COLO829 (cell line): ENCODE results near the gene OR6C2.
"Not testable (repeated sequence)": the region's sequence is repeated elsewhere in the genome, so short reads cannot be mapped to it uniquely, and the experiment has no call there.

Experiments used
- DNase-seq: peaks from one replicate; pipeline ENCODE4 v3.0.0; 2012; ENCODE audit warnings: low spot score

The OR6C2 gene

DNA sequence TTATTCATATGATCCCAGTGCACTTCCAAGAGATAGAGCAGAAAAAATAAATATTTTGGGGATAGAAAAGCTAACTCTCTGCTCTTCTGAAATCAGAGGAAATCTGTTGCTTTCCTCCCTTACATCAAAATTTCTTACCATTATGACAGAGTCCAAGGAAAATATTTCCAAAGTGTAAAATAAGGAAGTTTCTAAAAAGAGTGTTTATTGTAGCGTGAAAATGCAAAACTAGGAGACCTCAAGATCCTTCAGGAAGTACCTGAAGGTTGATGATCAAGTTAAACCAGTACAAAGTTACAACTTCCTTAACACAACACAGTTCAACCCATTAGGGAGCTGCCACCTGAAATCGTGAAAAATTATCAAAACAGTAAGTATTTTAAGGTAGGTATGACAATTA, at the start of gene OR6C2:
Gene OR6C2, plus strand, starts transcription at position 301 of the 400 bp plus-strand sequence. CDS start 8,138 bp downstream, outside the sequence.
- DNase-seq = no peak

DNA sequence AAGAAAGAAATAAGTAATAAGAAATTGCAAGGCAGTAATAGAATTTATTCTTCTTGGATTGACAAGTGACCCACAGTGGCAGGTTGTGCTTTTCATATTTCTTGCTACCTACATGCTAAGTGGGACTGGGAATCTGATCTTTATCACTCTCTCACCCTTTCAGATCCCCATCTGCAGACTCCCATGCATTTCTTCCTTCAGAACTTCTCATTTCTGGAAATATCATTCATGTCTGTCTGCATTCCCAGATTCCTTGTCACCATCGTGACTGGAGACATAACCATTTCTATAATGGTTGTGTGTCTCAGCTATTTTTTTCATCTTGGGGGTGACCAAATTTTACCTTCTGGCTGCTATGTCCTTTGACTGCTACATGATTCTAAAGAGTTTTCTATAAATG, 47.5 kb upstream of the OR6C2 start:
- no peak for DNase-seq

DNA sequence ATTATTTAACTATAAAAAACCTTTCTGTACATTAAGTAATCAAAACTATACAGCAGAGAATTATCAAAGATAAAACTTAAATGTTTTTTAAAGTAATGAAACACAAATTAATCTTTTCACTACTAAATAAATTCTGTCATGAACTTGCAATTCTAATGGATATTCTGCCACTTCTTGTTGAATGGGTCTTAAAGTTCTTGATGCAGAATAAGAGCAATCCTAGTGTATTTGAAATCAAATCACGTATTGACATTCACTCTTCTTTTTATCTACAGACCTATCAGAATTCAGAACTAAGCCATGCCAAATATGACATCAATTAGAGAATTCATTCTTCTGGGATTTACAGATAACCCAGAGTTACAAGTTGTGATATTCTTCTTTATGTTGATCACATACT, 43.6 kb upstream of the OR6C2 start, which contains the start of gene OR6C65:
Gene OR6C65, plus strand, starts transcription at position 301 of the 400 bp plus-strand sequence. Its CDS starts 0 bp downstream, at position 301.
- DNase-seq = no peak

DNA sequence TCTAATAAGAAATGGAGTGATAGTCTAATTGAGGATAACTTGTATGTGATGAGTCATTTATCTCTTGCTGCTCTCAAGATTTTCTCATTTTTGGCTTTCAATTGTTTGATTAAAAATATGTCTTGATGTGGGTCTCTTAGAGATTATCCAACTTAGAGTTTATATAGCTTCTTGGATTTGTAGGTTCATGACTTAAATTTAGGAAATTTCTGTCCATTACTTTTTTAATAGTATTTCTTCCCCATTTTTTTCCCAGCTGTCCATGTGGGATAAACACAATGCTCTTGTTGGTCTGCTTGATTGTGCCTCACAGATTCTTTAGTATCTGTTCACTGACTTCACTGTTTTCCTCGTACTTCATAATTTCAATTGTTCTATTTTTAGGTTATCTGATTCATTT, 36.0 kb upstream of the OR6C2 start:
- no peak for DNase-seq

DNA sequence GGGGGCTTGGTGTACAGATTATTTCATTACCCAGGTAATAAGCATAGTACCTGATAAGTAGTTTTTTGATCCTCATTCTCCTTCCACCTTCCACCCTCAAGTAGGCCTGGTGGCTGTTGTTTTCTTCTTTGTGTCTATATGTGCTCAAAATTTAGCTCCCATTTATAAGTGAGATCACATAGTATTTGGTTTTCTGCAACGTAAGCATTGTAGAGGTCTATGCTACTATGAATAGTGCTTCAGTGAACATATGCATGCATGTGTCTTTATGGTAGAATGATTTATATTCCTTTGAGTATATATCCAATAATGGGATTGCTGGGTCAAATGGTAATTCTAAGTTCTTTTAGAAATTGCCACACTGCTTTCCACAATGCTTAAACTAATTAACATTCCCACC, 34.7 kb upstream of the OR6C2 start:
- not testable (repeated sequence) for DNase-seq

DNA sequence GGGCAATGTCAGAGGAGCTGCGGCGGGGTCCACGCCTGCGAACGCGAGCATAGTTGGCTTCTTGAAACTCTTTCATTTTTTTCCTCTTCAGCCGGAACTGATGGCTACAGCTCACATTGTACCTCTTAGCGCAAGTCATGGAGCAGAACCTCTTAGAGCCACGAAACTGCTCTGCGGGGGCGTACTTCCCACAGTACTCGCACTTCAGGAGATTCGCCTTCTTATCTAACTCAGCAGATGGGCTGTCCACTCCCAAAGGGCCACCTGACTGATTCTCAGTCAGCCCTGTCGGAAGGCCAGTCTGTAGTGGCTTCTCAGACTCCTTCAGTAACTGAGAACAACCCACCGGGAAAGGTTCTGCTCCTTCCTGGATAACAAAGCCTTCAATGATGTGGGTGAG, 31.7 kb upstream of the OR6C2 start:
- not testable (repeated sequence) for DNase-seq

DNA sequence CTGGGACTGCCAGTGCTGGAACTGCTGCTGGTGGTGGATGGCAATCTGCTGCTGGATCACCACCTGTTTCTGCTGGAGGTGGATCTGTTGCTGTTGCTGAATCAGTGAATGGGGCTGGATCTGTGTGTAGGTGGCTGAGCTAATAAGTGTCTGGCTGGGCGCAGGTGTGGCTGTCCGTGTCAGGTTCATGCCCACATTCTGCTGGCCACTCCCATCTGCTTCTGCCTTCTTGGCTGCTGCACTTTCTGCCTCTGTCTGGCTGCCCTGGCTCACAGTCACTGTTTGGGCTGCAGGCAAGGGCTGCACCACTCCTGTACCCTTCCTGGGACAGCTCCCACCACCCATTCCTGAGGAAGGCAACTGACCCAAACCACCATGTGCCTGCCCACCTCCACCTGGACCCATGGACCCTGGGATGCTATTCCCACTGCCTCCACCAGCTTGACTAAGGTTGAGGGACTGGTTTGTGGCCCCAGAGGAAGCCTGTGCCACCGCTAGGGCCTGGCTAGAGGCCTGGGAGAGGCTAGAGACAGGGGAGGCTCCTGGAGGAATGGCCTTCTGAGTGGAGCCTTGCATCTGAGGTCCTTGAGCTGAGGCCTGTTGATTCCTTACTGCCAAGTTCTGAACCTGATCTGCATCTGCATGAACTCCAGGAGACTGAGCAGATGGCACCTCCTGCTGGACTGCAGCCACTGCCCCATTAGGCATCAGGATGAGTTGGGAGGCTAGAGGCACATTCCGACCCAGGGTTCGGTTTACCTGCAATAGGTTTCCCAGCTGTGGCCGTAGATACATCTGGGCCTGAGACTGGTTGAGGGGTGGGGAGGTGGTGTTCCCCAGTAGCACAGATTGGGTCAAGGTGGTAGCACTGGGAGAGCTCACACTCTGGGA, 30.1 kb upstream of the OR6C2 start:
- not testable (repeated sequence) for DNase-seq

DNA sequence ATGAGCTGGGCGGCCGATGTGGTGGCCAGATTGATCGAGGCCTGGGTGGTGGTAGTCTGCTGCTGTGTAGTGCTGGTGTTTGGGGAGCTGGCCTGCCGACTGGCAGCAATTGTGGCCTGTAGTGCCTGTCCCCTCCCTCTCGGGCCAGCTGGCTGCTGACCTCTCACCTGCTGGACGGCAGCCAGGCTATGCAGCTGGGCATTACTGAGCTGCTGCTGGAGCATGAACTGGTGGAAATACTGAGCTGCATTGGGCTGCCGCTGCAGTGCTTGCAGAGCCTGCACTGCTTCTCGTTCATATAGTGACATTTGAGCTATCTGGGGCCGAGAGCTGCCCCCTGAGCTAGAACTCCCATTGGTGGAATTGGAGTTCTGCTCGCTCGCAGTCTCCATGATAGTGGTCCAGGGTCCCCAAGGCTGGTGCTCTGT, 29.5 kb upstream of the OR6C2 start:
- not testable (repeated sequence) for DNase-seq

DNA sequence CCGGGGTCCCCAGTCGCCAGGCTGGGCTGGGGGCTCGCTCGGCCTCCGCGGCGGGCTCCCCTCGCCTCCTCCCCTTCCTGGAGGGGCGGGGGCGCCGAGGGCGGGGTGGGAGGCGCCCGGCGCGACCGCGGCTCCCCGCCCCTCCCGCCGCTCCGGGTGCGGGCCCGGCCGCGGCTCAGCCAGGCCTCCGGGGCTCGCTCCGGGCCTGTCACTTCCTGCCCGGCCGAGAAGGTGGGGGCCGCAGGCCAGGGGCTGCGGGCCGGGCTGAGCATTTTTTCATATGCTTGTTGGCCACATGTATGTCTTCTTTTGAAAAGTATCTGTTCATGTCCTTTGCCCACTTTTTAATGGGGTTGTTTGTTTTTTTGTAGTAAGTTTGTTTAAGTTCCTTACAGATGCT, 29.0 kb upstream of the OR6C2 start:
- not testable (repeated sequence) for DNase-seq

DNA sequence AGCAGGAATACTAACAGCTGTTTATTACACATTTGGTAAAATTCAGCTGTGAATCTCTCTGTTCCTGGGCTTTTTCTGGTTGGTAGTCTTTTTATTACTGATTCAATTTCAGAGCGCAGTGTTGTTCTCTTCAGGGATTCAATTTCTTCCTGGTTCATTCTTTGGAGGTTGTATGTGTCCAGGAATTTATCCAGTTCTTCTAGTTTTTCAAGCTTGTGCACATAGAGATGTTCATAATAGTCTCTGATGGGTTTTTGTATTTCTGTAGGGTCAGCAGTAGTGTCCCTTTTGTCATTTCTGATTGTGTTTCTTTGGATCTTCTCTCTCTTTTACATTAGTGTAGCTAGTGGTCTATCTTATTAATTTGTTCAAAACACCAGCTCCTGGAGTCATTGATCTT, 26.9 kb upstream of the OR6C2 start:
- no peak for DNase-seq

DNA sequence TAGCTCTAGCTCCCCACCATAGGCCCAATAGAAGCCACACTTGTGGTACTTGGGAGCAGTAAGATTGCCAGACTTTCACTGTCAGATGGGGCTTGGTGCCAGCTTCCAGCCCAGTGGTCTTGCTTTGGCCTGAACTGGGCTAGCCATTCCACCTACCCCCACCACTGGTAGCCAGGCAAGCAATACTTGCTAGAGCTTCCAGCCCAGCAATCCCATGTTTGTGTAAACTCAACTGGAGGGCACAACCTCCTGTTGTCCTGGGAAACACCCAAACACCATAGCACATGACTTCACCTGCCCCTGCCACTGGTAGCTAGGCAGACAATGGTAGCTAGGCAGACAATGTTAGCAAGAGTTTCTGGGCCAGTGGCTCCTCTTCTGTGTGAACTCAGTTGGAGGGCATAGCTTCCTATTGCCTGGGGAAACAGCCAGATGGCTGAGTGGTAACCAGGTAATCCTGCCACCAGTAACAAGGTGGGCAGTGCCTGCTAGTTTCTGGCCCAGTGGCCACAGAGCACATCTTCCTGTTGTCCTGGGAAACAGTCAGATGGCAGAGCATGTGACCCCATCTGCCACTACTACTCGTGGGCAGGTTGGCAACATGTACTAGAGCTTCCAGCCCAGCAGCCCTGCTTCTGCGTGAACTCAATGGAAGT, 23.4 kb upstream of the OR6C2 start:
- no peak for DNase-seq

DNA sequence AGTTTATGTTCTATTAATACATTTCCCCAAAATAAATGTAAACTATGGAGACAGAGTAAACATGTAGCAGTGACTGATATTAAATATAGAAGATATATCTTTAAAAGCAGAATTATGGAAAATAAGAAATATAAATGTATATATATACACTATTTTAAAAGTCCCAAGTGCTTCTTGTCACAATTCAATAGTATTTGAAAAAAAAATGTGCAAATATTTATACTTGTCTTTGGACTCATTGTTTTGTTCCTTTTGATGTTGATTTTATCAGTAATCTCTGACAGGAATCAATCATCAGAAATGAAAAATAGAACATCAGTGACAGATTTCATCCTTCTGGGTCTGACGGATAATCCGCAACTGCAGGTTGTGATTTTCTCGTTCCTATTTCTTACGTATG, 17.9 kb upstream of the OR6C2 start, which contains the start of gene OR6C76:
Gene OR6C76, plus strand, starts transcription at position 301 of the 400 bp plus-strand sequence. Its CDS starts 0 bp downstream, at position 301.
- no peak for DNase-seq

DNA sequence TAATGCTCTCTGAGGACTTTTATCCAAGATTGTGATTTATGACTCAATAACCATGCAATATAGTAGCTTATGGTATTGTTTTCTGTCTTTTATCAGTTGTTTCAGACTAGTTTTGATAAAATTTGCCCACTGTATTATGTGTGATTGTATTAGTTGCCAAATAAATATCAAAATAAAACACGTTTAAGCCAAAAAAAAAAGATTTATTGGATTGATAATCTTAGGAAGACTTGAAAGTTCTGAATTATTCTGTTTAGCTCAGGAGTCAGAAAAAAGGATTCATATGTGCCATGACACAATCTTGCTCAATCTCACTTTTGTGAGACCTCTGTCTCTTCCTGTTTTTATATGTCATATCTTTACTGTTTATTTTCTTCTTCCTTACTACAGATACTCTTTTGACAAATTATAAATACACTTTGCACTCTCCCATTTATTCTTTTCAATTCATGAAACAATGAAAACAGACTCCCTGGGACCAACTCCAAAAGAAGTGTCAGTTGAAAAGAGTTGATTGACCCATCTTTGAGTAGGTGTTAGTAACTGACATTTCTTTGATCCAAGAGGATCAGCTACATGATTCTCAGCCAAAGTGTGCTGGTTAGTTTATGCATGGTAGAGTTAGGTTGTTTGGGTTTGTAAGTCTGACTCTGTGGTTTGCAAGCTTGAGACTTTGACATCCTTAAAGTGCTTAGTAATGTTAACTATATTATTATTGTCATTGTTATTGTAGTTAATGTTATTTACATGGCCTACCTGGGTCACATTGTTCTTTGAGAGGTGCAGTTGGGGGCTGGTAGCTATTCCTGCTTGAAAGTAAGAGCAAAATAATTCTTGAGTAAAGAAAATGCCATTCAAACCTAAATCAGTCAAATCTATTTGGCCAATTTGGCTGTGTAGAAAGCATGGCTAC, 15.3 kb upstream of the OR6C2 start:
- DNase-seq = no peak

DNA sequence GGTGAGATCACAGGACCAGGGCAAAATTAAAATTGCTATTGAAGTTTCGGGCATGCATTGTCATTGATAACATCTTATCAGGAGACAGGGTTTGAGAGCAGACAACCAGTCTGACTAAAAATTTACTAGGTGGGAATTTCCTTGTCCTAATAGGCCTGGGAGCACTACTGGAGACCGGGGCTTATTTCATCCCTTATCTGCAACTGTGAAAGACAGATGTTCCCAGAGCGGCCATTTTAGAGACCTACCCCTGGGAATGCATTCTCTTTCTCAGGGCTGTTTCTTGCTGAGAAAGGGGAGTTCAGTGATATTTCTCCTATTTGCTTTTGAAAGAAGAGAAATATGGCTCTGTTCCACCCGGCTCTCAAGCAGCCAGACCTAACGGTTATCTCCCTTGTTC, 2.6 kb upstream of the OR6C2 start:
- DNase-seq = not testable (repeated sequence)

DNA sequence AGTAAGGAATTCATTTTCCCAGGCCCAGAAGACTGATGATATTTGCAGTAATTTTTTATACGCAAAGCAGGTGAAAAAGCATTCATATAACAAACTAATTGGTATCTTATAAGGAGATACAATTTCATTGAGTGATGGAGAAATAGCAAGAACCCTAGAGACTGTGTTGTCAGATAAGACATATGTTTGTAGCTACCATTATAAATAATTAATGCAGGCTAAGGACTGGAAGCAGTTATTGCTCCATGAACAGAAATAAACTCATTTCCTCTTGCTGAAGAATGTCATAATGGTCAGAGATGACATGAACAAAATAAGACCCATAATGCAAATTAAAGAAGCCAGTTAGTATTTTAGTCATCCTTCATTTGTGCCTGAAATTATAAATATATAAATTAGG, 1.5 kb downstream of the OR6C2 start:
- no peak for DNase-seq

DNA sequence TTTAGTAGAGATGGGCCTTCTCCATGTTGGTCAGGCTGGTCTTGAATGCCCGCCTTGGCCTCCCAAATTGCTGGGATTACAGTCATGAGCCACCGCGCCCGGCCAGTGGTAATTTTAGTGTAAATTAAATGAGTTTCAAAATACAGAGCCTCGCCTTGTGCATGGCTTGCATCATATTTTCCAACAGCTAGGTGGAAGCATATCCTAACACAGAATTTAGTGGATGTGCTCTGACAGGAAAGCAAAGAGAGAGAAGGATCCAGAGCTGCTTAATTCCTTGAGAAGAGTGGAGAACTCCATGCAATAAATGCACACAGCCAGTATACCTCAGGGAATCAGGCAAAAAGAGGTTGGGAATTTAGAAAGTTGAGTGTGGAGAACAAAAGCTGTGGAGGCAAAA, 2.5 kb downstream of the OR6C2 start:
- no peak for DNase-seq

DNA sequence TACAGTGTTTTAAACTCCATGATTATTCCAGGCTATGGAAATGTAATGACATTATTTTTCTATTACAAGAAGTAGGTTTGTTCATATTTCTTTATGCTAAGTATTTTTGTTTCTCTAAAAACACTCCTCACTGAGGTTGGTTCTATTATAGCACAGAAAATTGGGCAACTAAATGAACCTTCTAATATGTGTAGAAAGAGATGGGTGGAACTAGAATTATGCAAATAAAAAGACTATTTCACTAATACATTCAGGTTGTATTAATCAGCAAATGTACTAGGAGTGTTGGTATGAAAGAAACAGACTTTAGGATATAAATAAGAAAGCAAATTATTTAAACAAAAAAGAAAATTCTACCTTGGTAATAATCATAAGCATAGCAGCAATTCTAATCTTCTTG, 4.9 kb downstream of the OR6C2 start:
- no peak for DNase-seq

DNA sequence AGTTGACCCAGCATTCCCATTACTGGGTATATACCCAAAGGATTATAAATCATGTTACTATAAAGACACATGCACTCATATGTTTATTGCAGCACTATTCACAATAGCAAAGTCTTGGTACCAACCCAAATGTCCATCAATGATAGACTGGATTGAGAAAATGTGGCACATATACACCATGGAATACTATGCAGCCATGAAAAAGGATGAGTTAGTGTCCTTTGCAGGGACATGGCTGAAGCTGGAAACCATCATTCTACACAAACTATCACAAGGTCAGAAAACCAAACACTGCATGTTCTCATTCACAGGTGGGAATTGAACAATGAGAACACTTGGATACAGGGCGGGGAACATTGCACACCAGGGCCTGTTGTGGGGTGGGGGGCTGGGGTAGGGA, 21.1 kb downstream of the OR6C2 start:
- DNase-seq = not testable (repeated sequence)

DNA sequence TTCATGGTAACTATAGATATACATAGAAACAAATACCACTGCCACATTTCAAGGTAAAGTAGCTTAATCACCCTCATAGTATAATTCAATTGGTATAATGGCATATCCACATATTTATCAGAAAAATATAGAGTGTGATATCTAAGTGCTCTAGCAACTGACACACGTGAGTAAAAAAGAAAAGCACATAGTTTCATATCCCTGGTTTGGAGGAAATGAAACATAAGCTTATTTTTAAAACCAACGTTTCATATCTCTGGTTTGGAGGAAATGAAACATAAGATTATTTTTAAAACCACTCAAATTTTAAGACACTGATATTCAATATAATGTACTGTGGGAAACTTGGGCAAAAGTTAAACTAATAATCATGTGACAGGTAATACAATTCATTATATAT, 24.0 kb downstream of the OR6C2 start:
- no peak for DNase-seq

DNA sequence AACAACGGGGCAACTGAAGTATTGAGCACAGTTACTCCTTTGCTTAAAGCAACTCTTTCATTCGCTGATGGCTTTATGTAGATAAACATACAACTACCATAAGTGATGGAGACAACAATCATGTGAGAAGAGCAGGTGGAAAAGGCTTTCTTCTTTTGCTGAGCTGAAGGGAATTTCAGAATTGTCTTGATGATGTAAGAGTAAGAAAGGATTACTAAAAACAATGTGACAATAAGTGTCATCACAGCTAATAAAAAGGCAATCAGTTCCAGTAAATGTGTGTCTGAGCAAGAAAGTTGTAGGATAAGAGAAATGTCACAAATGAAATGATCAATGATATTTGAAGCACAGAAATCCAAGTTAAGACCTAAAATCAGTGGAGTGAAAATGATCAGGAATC, 25.4 kb downstream of the OR6C2 start:
- DNase-seq = no peak

DNA sequence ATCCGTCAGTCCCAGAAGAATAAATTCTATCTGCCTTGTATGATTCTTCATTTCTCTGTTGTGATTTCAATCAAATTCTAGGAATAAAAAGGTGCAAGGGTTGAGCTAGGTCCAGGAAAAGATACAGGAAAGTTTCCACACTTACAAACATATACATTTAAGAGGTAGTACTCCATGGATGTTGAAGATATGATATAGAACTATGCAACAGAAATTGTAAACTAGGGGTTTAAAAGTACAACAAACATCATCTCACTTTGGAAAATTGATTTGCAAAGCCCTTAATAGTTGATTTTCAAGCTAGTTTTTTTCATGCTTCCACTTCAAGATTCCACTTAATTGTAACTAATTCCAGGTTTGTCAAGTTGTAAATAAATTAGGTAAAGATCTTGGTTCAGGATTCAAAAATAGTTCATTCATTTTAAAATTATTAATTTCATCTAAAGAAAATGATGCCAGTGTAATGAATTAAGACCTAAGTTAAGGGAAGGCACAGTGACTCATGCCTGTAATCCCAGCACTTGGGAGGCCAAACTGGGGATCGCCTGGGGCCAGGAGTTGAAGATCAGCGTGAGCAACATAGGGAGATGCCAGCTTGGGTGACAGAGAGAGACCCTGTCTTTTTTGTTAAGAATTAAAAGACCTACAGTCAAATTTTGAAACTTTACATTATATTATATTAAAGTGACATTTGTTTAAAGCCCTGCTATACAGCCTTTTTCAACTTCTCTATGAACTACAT, 26.4 kb downstream of the OR6C2 start, which contains the start of gene OR6C70:
Gene OR6C70, minus strand, starts transcription at position 51 of the 742 bp plus-strand sequence. Its CDS starts 0 bp downstream, at position 51.
- DNase-seq = no peak
